Measurements from ENCODE around the gene CCDC154.

Gene CCDC154

GRCh38 chr16:1458336-1458976 is 14.1 kb upstream of the CCDC154 start:
- peak overlapping the region in 2 of 21 experiments; percentile 3 to 24 for H3K27ac ChIP-seq
- no peak overlapping the region for H3K4me3 ChIP-seq

GRCh38 chr16:1457489-1458245 is 13.3 kb upstream of the CCDC154 start:
- Histone ChIP-seq H3K27ac (no peak overlapping the region), H3K4me3 (no peak overlapping the region)

- H3K27ac ChIP-seq, result no peak overlapping the region
- H3K4me3 ChIP-seq, result no peak overlapping the region
Observed at GRCh38 chr16:1456951-1457350, 12.6 kb upstream of the CCDC154 start.

GRCh38 chr16:1455190-1456171 is 11.1 kb upstream of the CCDC154 start:
- Histone ChIP-seq H3K27ac (no peak overlapping the region), H3K4me3 (no peak overlapping the region)

GRCh38 chr16:1454561-1454960 is 10.2 kb upstream of the CCDC154 start:
- H3K27ac ChIP-seq, result peak overlapping the region in 1 of 21 experiments; percentile 16
- no peak overlapping the region for H3K4me3 ChIP-seq

- Histone ChIP-seq H3K27ac (no peak overlapping the region), H3K4me3 (no peak overlapping the region)
Observed at GRCh38 chr16:1453316-1453715, 9.0 kb upstream of the CCDC154 start.

- no peak overlapping the region for H3K4me3 ChIP-seq
- no peak overlapping the region for H3K27ac ChIP-seq
Observed at GRCh38 chr16:1452530-1452929, 8.2 kb upstream of the CCDC154 start.

- no peak overlapping the region for H3K4me3 ChIP-seq
- no peak overlapping the region for H3K27ac ChIP-seq
Observed at GRCh38 chr16:1451702-1452392, 7.5 kb upstream of the CCDC154 start.

GRCh38 chr16:1450841-1451240 is 6.5 kb upstream of the CCDC154 start:
- no peak overlapping the region for H3K4me3 ChIP-seq
- no peak overlapping the region for H3K27ac ChIP-seq

GRCh38 chr16:1450218-1450617 is 5.9 kb upstream of the CCDC154 start:
- no peak overlapping the region for H3K27ac ChIP-seq
- no peak overlapping the region for H3K4me3 ChIP-seq

GRCh38 chr16:1449201-1449788 is 4.9 kb upstream of the CCDC154 start:
- Histone ChIP-seq H3K4me3 (no peak overlapping the region), H3K27ac (no peak overlapping the region)

GRCh38 chr16:1448536-1449116 is 4.3 kb upstream of the CCDC154 start:
- H3K27ac ChIP-seq, result no peak overlapping the region

GRCh38 chr16:1447965-1448364 is 3.6 kb upstream of the CCDC154 start:
- no peak overlapping the region for H3K4me3 ChIP-seq
- no peak overlapping the region for H3K27ac ChIP-seq

More at GRCh38 chr16:1448536-1449116, 4.3 kb upstream of the CCDC154 start:
- H3K4me3 ChIP-seq, result no peak overlapping the region

GRCh38 chr16:1446296-1447080 is 2.1 kb upstream of the CCDC154 start:
- Histone ChIP-seq H3K4me3 (no peak overlapping the region), H3K27ac (no peak overlapping the region)

GRCh38 chr16:1445518-1446203 is 1.3 kb upstream of the CCDC154 start:
- H3K4me3 ChIP-seq, result no peak overlapping the region
- H3K27ac ChIP-seq, result peak overlapping the region in 1 of 21 experiments; percentile 51

GRCh38 chr16:1444730-1445517 is 568 bp upstream of the CCDC154 start:
- H3K4me3 ChIP-seq, result no peak overlapping the region
- peak overlapping the region in 1 of 21 experiments; percentile 51 for H3K27ac ChIP-seq

All from skin epidermis (tissue), 12 donors.